GM12878 (cell line): ENCODE results near the gene HOXB1. TPM values are rescaled to one million over a fixed set of nuclear protein-coding genes. Genes with fewer than 3 reads are reported as not detected.

ENCODE experiments used
- ATAC-seq: fragments of 200-7000 bp; cut with Tn5 transposase; 3 replicates; pipeline ENCODE4 v1.9.1; 2020; ENCODE audit warnings: mild to moderate bottlenecking, moderate library complexity
- BruUV-seq: library from RNA; stranded (reverse); fragments of 400-500 nt; replicated peaks from 2 replicates; lab custom pipeline; 2021; lab: Mats Ljungman, UMichigan
- CTCF ChIA-PET: fragments of 300-600 bp; sonication (Branson Sonifier 250); formaldehyde crosslinking; extraction: SDS; loops from one replicate; lab custom pipeline; 2021; ENCODE audit warnings: inconsistent platforms; lab: Yijun Ruan, JAX
- POLR2A ChIA-PET: fragments of 350-600 bp; formaldehyde crosslinking; extraction: SDS; loops from one replicate; lab custom pipeline; 2021; ENCODE audit warnings: inconsistent platforms; lab: Charles Lee
- RAD21 ChIA-PET: fragments of 300-600 bp; sonication (Branson Sonifier 250); formaldehyde crosslinking; loops from one replicate; lab custom pipeline; 2023; ENCODE audit warnings: antibody characterized with exemption; ENCODE audit not compliant: unreplicated experiment; lab: Charles Lee
- SMC1A ChIA-PET: fragments of 300-600 bp; sonication (Branson Sonifier 250); formaldehyde crosslinking; loops from one replicate; lab custom pipeline; 2023; ENCODE audit not compliant: unreplicated experiment, uncharacterized antibody; lab: Charles Lee
- DNase-seq: peaks from one replicate; pipeline ENCODE4 v3.0.0-alpha.2; 2011; ENCODE audit warnings: low read depth, low spot score
- FAIRE-seq: peaks from 3 replicates; lab custom pipeline; 2011; peaks lifted over from hg19 to GRCh38; lab: Jason Lieb, UNC
- H2AFZ ChIP-seq: 2 replicates; pipeline ENCODE4 v1.6.0; 2011; ENCODE audit warnings: low read depth, low read length, control low read depth; ENCODE audit not compliant: control insufficient read depth
- H3K27ac ChIP-seq: 2 replicates; pipeline ENCODE4 v1.5.1; 2011; ENCODE audit warnings: control low read depth; ENCODE audit not compliant: control insufficient read depth, insufficient read depth
- H3K27me3 ChIP-seq, 2 experiments: replicated peaks in 1 of 2; 2 replicates each; pipeline versions ENCODE4 v1.6.0 to v1.6.1; 2011; ENCODE audit warnings: low read length in 1 of 2; ENCODE audit not compliant: control insufficient read depth in 2 of 2, insufficient read depth in 2 of 2
- H3K36me3 ChIP-seq, 2 experiments: 2 replicates each; pipeline ENCODE4 v1.5.1; 2011; ENCODE audit warnings: low read length in 1 of 2; ENCODE audit not compliant: control insufficient read depth in 2 of 2, insufficient read depth in 2 of 2
- H3K4me1 ChIP-seq: 2 replicates; pipeline ENCODE4 v1.6.1; 2011; ENCODE audit warnings: mild to moderate bottlenecking, low read length, moderate library complexity, mixed read lengths; ENCODE audit not compliant: control insufficient read depth, insufficient read depth
- H3K4me2 ChIP-seq: 2 replicates; pipeline ENCODE4 v1.6.0; 2011; ENCODE audit warnings: control low read depth; ENCODE audit not compliant: control insufficient read depth, insufficient read depth
- H3K4me3 ChIP-seq: fragments of 200-600 bp; sonication (generic); 2 replicates; pipeline ENCODE4 v1.5.1; 2016
- H3K79me2 ChIP-seq: 2 replicates; pipeline ENCODE4 v1.6.0; 2011; ENCODE audit warnings: low read length; ENCODE audit not compliant: control insufficient read depth, insufficient read depth
- H3K9ac ChIP-seq: 2 replicates; pipeline ENCODE4 v1.8.0; 2011; ENCODE audit warnings: low read length, control low read depth, mixed read lengths; ENCODE audit not compliant: control insufficient read depth, insufficient read depth
- H3K9me3 ChIP-seq: replicated peaks from 3 replicates; pipeline ENCODE4 v1.5.1; 2011; ENCODE audit warnings: mild to moderate bottlenecking, low read length; ENCODE audit not compliant: control insufficient read depth, insufficient read depth
- H4K20me1 ChIP-seq: 2 replicates; pipeline ENCODE4 v1.6.0; 2011; ENCODE audit not compliant: control insufficient read depth, insufficient read depth
- CHD1 ChIP-seq: IDR thresholded peaks from 2 replicates; pipeline ENCODE4 v1.6.1; 2012; ENCODE audit warnings: low read depth, low read length, improper control_type of control experiment
- CTCF ChIP-seq, 3 experiments: IDR thresholded peaks in 2 of 3; conservative IDR thresholded peaks in 1 of 3; 2 replicates each; pipeline ENCODE4 v1.5.1; 2011; ENCODE audit warnings: low read depth in 3 of 3, low read length in 3 of 3, mild to moderate bottlenecking in 3 of 3, control low read depth in 2 of 3, moderate library complexity in 2 of 3, inconsistent platforms in 1 of 3, mixed read lengths in 1 of 3; ENCODE audit not compliant: control insufficient read depth in 2 of 3, insufficient read depth in 1 of 3; ENCODE audit errors: extremely low read depth in 1 of 3
- FOXK2 ChIP-seq: fragments of 450-650 bp; IDR thresholded peaks from 2 replicates; pipeline ENCODE4 v1.6.1; 2017; ENCODE audit warnings: mild to moderate bottlenecking, moderate library complexity
- HDGF ChIP-seq: fragments of 450-650 bp; IDR thresholded peaks from 2 replicates; pipeline ENCODE4 v1.6.1; 2016; ENCODE audit warnings: antibody characterized with exemption
- KAT2A ChIP-seq: conservative IDR thresholded peaks from 2 replicates; pipeline ENCODE4 v1.6.1; 2011; ENCODE audit warnings: low read depth, low read length; ENCODE audit not compliant: control insufficient read depth
- MEF2A ChIP-seq: IDR thresholded peaks from 2 replicates; pipeline ENCODE4 v1.6.1; 2011; ENCODE audit warnings: low read depth, mild to moderate bottlenecking, low read length, moderate library complexity; ENCODE audit not compliant: insufficient read depth
- RB1 ChIP-seq: fragments of 450-650 bp; formaldehyde crosslinking; IDR thresholded peaks from 2 replicates; pipeline ENCODE4 v1.6.1; 2017; ENCODE audit warnings: mild to moderate bottlenecking, borderline replicate concordance
- RBBP5 ChIP-seq: fragments of 200-600 bp; sonication (generic); conservative IDR thresholded peaks from 2 replicates; pipeline ENCODE4 v1.6.1; 2016
- SMARCA5 ChIP-seq: fragments of 450-650 bp; IDR thresholded peaks from 2 replicates; pipeline ENCODE4 v1.6.1; 2017; ENCODE audit warnings: mild to moderate bottlenecking
- STAT1 ChIP-seq: fragments of 450-650 bp; conservative IDR thresholded peaks from 2 replicates; pipeline ENCODE4 v1.6.1; 2014; ENCODE audit warnings: antibody characterized with exemption, mild to moderate bottlenecking
- ZZZ3 ChIP-seq: IDR thresholded peaks from 2 replicates; pipeline ENCODE4 v1.6.1; 2011; ENCODE audit warnings: low read depth; ENCODE audit not compliant: control insufficient read depth, insufficient read length
- WGBS: methylation state at CpG from one replicate; pipeline ENCODE4 v1.1.6; 2016; ENCODE audit warnings: low lambda C conversion rate; ENCODE audit not compliant: insufficient replicate concordance, insufficient coverage; ENCODE audit errors: missing lambda C conversion rate; 5-methylcytosine and 5-hydroxymethylcytosine counted together
- in situ Hi-C: fragments of 300-500 bp; cut with MboI; formaldehyde crosslinking; loops from 9 replicates; pipeline ENCODE4 v1.14.3; 2018; ENCODE audit warnings: mixed read lengths
- intact Hi-C: fragments of 100-400 bp; cut with micrococcal nuclease; formaldehyde crosslinking; loops from one replicate; pipeline ENCODE4 v1.14.2; 2022; ENCODE audit not compliant: unreplicated experiment
- polyA plus RNA-seq, 11 experiments: library from polyadenylated mRNA; depleted of rRNA in 4 of 11; unstranded in 6 of 11; stranded (reverse) in 5 of 11; fragments of >200 nt; fragmentation: Nextera tagmentation in 4 of 11; fragmentation: Illumina TruSeq in 1 of 11; extraction: Ambion mirVana in 4 of 11; extraction: Trizol in 1 of 11; gene quantifications; 1 replicate in 1 of 11; 2 replicates in 10 of 11; pipeline versions ENCODE4 v1.2.1 to v1.2.3, GENCODE V29; 2011 to 2016; ENCODE audit warnings: inconsistent platforms in 2 of 11, missing spikeins in 2 of 11, low read depth in 1 of 11
- total RNA-seq, 4 experiments: library from RNA; depleted of rRNA in 3 of 4; stranded (reverse); fragments of >200 nt in 3 of 4; fragmentation: Illumina TruSeq in 1 of 4; extraction: Trizol in 1 of 4; gene quantifications; 2 replicates each; pipeline versions ENCODE4 v1.2.1 to v1.2.3, GENCODE V29; 2013 to 2021

The HOXB1 gene
- total and polyA plus RNA-seq, 10 of the 15 experiments (the other 5 are each of a cell fraction or from before 2014, with no cell fraction given) = not detected

DNA sequence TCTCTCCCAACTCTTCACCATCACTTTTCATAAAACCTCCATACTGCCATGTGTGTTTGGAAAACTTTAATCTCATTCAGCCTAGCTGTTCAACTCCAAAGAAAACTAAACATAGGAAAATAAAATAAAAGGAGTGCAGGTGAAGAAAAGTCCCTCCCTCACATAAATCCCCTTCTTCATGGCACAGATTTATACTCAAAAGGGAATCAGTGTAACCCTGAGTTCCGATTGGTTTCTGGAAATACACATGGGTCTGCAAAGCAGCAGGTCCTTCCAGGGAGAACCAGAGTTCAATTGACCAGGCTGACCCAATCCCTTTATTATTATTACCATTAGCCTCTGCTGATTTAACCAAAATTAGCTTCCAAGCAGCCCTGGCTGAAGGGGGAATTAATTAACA lies 23.0 kb upstream of the HOXB1 start:
- no peak overlapping the region for H3K4me2 ChIP-seq
- POLR2A ChIA-PET = no interaction called here
- no peak overlapping the region for H3K9ac ChIP-seq
- TF ChIP-seq SMARCA5 (no peak), FOXK2 (no peak), HDGF (no peak), CHD1 (no peak), ZZZ3 (no peak), RB1 (no peak), STAT1 (no peak), MEF2A (no peak), KAT2A (no peak), CTCF (IDR thresholded peaks at IDR 0.05 in 2 of 3, conservative IDR thresholded peaks at IDR 0.05 in 1 of 3; ENCODE audit: control insufficient read depth in 2 of 3, extremely low read depth in 1 of 3, insufficient read depth in 1 of 3, low read depth in 3 of 3, low read length in 3 of 3) (no peak), RBBP5 (no peak)
- TF ChIP-seq, all 136 proteins: peak for 0
- in situ Hi-C loops = no loop called here
- no peak for DNase-seq
- no peak for FAIRE-seq
- BruUV-seq = no TSS peak
- Histone ChIP-seq H3K4me3 (no peak overlapping the region), H3K9me3 (no peaks in the 10 kb centered on the region), H2AFZ (no peak overlapping the region), H3K27ac (no peak overlapping the region), H3K27me3 (no peaks in the 10 kb centered on the region), H3K4me1 (no peaks in the 10 kb centered on the region), H4K20me1 (no peaks in the 10 kb centered on the region), H3K36me3 (peaks cover 0 to 6% of the 10 kb centered on the region in 2 experiments; a peak in 2 of 4 replicates), H3K79me2 (no peaks in the 10 kb centered on the region)
- ChIA-PET SMC1A (interaction anchor here (0.9 kb wide), 1 partner anchor 41 kb away, joined by 4 read pairs; no protein-coding TSS in a partner anchor), CTCF (no interaction called here), RAD21 (no interaction called here)
- intact Hi-C loops = no loop called here
- WGBS = 48% methylated on average over 1 of the region's 1 CpG
- no peak for ATAC-seq
